GM21529 (cell line): ENCODE results near the gene LRCOL1.

Source experiments
- ATAC-seq: cut with Tn5 transposase; IDR thresholded peaks from one replicate; pipeline ENCODE4 v1.9.1; 2021; ENCODE audit not compliant: unreplicated experiment

LRCOL1 gene

DNA sequence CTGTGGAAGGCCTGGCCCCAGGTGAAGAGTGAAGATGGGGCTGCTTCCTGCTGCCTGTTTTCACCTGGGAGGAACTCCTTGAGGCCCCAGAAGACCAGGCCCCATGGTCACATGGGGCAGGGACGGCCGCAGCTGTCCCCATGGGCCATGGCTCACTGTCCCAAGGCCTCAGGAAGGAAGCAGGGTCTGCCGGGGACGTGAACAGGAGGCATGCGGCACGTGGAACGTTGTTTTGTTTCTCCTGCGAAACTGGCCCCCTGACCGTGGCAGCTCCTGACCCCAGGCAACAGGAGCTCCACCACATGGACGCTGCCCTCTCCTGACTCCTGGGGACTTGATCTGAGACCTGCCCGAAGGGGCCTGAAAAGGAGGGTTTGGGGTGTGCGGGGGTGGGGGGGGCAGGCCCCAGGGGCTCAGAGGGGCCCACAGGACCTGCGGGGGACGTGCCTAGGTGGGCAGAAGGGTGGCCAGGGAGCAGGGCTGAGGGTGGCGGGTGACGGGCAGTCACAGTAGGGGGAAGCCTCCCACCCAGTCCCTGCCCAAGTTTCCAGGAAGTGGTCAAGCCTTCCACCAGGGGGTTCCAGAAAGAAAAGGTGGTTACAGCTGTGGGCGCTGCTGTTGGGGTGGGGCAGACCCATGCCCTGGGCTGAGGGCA is 41.4 kb downstream of the LRCOL1 start:
- no peak for ATAC-seq

DNA sequence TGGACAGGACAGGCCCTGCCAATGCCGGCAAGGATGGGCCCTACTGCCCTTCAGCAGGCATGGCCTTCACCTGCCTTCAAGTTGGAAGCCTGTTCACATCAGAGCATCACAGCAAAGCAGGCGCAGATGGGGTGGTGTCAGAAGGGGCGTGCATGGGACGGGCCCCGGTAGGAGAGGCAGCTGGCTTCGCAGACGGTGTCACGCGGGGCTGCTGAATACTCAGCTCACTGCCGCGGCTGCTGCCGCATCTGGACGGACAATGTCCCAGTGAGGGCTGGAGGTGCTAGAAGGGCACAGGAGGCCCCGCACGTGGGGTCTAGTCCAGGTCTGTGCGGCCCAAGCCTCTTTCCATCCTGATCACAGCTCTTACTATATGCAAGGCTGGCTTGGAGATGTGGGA is 42.1 kb downstream of the LRCOL1 start:
- no peak for ATAC-seq

DNA sequence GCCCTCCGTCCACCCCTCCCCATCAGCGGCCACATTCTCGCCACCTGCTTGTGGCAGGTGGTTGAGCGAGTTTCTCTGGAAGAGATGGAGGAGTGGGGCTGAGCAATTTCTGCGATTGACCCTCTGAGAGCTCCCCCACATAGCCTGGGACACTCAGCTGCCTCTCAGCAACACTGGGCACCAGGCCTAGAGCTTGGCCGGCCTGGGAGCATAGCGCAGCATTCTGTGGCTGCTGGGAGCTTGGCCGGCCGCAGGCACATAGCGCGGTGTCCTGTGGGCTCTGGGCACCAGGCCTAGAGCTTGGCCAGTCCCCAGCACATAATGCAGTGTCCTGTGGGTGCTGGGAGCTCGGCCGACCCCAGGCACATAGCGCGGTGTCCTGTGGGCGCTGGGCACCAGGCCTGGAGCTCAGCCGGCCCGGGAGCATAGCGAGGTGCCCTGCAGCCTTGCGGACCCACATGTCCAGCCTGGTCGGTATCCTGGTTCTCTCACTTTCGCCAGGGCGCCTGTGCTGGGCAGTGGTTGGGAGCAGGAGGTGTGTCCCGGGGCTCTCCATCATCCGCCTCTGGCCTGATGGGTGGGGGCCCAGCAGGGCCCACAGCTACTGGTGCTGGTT is 43.8 kb downstream of the LRCOL1 start:
- no peak for ATAC-seq

DNA sequence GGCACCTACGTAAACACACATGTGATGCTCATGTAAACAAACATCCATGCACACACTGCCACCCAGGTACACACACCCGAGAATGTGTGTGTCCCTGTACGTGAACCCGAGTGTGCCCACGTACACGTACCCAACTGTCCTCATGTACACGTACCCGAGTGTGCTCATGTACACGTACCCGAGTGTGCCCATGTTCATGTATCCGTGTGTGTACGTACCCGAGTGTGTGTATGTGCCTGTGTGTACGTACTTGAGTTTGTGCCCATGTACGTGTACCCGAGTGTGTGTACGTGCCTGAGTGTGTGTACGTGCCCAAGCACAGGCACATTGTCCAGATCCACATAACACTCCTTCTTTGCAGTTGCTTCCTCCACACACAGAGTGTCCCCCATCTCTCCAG is 45.0 kb downstream of the LRCOL1 start:
- ATAC-seq: no peak

DNA sequence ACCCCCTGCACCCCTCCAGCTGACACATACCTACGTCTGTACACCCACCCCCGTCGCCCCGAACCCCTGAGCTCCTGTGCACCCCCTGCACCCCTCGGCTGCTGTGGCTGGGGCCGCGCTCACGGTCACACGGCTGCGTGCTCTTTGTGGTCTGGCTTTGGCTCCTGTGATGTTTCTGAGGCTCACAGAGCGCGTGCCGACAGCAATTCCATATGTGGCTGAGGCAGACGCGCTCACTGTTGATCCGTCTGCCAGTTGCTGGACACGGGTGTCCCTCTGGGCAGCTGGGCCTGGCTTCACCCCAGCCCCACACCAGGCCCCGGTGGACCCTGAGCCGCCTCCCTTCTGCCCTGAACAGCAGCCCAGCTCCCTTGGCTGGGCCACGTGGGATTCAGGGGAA is 46.5 kb downstream of the LRCOL1 start:
- ATAC-seq: no peak

DNA sequence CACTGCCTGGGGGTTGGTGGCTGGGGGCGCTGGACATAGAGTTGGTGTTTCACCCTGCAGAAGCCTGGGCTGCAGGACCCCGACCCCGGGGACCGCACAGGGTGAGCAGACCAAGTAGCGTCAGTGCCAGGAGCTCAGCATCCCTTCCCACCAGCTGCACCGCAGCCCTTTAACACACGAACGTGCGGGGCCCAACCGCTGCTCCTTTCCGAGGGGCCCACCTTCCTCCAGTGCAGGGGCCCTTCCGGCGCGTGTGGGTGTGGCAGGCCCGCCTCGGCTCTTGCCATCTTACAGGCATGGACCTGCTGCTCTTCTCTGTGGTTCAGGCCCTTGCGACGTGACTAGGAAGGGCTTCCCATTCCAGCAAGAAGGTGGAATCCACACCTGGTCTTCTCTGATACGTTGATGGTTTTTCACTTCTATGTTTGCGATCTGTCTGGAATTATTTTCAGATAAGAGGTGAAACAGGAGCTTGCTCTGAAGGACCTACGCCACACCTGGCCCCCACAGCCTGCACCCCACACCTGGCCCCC is 47.8 kb downstream of the LRCOL1 start:
- ATAC-seq: no peak

DNA sequence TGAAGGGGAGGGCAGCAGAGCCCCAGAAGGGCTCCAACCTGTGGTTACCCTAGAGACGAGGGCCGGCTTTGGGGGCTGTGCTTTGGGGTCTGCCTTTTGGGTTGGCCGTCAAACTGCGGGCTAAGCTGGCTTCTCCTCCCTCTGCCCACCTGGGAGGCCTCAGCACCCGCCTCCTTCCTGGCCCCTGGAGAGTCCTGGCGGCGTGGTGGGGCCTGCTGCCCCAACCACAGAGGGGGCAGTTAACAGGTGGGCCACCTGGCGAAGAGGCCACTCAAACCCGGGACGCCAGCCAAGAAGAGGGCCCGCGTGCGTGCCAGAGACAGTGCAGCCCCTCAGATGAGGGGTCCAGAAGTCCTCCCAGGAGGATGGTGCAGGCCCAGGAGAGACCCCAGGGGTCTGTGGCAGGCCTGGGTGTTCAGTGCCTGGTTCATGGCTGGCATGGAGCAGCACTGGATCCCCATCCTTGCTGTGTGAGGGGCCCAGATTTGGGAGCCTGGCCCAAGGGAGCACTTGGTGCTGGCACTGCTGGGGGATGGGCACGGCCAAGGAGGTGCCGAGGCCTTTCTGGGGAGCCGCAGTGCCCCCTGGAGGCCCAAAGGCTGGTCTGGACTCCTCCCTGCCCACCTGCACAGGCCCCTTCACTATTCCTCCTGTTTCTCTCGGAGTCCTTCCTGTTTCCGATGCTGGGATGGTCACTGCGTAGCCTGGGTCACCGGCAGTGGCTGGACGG is 48.8 kb downstream of the LRCOL1 start:
- ATAC-seq: no peak

DNA sequence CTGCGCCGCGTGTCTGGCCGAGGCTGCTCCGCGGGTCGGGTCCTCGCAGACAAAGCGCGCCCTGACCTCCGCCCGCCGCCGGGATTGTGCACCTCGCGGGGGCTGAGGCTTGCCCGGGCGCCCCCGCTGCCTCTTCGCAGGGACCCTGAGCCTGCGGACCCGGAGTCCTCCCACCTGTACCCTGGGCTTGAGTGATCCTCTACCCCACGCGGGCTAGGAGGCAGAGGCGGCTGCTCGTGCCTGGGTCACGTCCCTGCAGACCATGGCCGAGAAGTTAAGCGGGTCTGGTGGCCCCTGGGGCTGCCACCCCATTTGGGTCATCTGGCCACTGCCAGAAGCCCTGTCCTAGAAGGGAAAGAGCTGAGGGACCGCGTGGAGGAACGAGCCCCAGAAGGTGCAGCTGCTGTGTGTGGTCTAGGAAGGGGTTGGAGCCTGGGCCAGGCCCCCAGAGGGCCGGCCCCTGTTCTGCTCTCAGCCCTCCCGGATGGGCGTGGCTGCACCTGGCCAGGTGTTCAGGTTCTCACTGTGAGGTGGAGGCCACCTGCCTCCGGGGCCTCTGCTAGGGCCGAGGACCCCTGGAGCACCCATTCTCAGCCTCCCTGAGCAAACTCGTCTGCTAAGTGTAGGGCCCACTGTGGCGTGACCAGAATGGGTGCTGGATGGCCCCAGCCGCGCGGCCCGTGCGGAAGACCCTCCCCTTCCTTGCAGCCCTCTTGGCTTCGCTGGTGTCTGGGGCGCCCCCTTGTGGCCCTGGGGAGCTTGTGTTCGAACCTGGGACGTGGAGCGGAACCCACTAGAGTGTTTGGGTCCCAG is 49.6 kb downstream of the LRCOL1 start:
- ATAC-seq: no peak

DNA sequence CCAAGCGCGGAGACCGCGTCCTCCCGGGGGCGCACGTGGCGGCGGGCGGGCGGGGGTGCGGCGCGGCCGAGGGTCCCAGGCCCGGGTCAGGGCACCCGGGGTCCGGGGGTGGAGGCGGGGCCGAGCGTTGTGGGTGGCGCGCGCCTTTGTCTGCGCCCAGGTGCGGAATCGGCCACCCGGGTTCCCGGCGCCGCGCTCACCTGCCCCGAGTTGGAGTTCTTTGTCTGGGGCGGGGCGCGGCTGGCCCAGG is 50.1 kb downstream of the LRCOL1 start:
- no peak for ATAC-seq

DNA sequence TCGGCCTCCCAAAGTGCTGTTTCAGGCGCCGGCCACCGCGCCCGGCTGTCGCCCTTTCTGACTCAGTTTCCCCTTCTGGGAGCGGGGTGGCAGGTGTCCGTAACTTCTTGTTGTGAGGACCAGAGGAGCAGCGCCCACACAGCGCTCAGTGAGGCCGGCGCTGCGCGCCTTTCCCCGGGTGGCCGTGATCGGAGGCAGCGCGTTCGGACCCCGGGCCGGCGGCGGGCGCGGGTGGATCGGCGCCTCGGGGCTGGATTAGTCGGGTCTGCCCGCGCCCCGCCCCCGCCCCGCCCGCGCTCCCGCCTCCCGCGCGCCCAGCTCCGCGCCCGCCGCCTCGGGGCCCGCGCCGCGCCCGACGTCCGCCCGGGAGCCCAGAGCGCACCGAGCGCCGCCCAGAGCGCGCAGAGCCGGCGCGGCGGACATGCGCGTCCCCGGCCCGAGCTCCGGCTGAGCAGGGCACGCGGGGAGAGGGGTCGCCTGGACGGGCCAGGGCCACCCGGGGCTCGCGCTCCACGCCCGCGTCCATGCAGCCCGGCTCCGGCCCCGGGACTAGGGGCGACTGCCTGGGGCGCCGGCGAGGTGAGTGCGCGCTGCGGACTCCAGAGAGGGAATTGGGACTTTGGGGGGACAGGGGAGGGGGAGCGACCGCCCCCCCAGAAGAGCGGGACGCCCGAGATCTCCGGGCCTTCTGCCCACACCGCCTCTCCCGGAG is 50.6 kb downstream of the LRCOL1 start:
- no peak for ATAC-seq

DNA sequence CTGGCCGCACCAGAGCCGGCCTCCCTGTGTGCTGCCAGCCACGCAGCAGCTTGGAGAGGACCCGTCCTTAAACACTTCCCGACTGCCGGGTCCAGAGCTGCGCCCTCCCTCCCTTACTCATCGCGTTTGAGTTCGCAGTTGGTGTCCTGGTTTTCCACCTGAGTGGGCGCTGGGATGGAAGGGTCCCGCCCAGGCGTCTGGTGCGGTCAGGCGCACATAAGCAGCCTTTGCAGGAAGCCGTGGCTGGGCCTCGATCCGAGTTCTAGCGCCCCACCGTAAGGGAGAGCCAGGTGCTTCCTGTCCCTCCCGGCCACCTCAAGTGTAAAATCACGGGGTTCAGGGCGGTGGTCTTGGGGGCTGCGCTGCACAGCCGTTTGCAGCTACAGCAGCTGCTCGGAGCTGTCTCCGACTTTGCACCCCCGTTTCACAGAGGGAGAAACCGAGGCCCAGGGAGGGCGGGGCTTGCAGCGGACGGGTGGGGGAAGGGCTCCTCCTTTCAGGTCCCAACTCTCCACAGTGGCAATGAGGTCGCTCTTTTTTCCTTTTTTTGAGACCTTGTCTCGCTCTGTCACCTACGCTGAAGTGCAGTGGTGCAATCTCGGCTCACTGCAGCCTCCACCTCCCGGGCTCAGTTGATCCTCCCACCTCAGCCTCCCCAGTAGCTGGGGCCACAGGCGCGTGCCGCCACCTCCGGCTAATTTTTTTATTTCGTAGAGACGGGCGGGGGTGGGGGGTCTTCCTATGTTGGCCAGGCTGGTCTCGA is 51.3 kb downstream of the LRCOL1 start:
- ATAC-seq: no peak

DNA sequence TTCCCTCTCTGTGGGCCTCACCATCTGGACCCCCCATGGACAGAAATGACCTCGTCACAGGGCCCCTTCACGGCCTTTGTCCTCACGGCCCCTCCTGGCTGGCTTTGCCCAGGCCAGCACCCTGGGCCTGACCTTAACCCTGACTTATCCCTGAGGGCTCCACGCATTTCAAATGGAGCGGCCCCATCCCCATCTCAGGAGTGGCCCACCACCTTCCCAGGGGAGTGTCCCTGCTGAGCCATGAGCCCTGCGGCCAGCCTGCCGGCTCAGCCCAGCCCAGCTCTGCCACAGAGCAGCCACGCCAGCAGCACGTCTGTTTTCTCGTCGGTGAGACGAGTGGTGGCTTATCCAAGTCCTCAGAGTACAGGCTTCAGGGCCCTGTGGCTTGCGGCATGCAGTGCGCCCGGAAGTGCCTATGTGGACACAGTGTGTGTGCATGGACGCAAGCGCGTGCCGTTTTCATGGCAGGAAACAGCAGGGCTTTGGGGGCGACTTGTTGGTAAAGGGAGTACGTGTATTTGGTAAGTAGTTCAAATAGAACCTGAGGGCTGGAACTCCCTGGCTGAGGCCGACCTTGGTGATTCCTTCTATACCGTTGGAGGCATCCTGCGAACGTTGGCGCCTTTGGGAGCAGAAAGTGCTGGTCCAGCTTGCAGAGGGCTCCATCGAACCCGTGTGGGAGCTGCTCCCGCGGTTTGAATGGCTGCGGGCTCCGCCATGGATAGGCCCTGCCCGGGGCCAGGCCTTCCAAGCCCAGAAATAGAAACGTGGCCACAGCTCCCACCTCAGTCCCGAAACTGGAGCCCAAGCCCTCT is 52.1 kb downstream of the LRCOL1 start:
- ATAC-seq: no peak

DNA sequence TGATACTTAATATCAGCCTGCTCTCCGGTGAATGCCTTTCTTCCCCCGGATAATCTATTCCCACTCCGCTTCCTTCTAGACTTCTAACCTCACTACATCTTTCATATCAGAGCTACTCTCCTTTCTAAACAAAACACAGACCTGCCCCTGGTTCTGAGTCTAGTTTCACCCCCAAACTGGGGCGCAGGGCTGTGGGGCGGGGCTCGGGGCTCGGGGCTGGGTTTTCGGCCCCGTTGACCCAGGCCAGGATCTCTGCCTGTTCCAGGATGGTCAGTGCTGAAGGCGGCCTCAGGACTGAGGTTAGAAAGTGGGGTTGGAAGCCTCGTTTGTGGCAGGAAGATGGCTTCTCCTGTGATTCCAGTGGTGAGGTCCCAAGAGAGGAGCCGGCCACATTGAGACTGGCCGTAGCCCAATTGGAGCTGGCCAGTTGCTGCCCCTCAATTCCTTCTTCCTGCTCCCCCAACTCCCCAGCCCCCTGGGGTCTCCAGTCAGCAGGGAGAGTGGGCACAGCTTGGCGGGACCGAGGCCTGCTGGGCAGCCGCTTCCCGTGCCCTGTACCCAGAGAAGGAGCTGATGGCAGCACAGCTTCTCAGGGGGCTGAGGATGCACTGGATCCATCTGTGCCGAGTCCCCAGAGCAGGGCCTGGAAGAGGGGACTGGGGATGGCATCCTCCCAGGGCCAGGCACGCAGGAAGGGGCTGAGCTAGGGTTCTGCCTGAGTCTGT is 52.9 kb downstream of the LRCOL1 start:
- no peak for ATAC-seq

DNA sequence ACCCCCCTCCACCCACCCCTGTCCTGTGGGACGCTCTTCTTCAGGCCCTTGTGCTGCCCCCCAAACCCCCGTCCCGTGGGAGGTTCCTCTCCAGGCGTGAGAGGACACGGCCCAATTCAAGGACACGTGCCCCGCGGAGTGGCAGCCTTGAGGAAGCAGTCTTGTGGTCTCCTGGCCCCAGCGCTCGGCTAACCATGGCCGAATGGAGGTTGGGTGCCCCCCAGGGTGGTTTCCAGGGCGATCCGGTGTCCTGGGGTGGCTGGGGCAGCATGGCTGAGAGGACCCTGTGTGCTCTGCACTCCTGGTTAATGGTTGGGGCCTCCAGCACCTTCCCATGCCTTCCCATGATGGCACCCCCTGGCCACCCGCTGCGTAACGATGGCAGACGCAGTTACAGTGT is 53.6 kb downstream of the LRCOL1 start:
- ATAC-seq: no peak

DNA sequence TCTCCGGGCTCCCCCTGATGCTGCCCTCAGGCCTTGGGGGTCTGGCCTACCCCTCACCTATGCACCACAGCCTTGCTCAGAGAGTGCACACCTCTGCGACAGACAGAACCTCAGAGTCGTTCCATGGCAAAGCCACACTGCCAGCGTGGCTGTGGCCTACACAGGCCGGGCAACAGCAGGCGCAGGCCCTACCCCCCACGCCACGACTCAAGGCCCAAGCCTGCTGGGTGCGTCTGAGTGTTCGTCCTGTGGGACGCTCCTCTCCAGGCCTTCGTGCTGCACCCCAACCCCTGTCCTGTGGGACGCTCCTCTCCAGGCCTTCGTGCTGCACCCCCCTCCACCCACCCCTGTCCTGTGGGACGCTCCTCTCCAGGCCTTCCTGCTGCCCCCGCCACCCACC is 54.2 kb downstream of the LRCOL1 start:
- no peak for ATAC-seq

DNA sequence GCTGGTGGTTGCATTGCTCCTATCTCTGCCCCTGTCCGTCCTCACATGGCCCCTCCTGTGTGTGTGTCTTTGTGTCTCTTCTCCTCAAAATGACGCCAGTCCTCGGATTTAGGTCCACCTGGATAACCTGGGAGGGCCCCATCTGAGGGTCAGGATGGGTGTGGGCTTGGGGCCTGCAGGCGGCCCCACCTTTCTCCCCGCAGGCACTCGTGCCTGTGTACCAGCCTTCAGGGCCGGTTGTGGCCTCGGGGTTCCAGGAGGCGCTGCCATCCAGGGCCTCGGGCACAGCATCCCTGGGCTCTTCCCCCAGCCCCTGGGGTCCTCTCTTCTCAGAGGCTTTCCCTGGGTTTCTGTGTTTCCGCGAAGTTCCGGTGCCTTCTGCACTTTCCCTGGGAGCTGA is 54.7 kb downstream of the LRCOL1 start:
- ATAC-seq: no peak

DNA sequence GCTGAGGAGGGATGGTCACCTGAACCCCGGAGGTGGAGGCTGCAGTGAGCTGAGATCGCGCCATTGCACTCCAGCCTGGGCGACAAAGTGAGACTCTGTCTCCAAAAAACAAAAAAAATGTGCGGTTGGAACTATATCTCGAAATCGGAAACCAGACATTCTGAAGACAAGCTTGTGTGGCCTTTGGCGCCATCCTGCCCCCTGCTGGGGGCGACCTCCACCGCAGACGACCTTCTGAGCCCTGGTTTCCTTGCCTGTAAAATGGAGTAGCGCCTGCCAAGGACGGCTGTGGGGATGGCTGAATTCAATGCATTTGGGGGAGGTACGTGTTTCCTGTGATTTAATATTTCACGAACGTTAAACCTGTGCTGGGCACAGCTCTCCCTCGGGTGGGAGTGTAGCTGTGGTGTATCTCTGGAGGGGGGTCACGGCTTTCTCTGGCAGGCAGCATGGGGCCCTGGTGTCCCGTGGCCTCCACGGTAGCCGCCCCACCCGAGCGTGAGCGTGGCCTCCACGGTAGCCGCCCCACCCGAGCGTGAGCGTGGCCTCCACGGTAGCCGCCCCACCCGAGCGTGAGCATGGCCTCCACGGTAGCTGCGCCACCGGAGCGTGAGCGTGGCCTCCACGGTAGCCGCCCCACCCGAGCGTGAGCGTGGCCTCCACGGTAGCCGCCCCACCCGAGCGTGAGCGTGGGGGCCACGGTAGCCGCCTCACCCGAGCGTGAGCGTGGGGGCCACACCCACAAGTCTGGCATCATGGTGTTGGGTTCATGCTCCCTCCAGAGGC is 55.3 kb downstream of the LRCOL1 start:
- no peak for ATAC-seq
